T-helper 17 cell (primary cell): ENCODE data around the gene RGS3. TPM values are rescaled to one million over a fixed set of nuclear protein-coding genes. Genes with fewer than 3 reads are reported as not detected.

Experiments used
- ATAC-seq: fragments of 150-1000 bp; cut with Tn5 transposase; 2 replicates; pipeline ENCODE4 v1.10.0; 2021; ENCODE audit warnings: mild to moderate bottlenecking, moderate library complexity
- DNase-seq, 3 donors: peaks; one replicate each; pipeline versions ENCODE4 v3.0.0 to v3.0.0-alpha.2; 2020 to 2021
- H3K9me3 ChIP-seq: one replicate; pipeline ENCODE4 v1.7.0; 2013; ENCODE audit warnings: low read length, mild to moderate bottlenecking; ENCODE audit not compliant: control insufficient read depth, poor library complexity, severe bottlenecking
- H3K27ac Mint-ChIP-seq: one replicate; pipeline ENCODE4 v1.8.0; 2022; ENCODE audit warnings: mild to moderate bottlenecking, moderate library complexity, mixed read lengths
- H3K27me3 Mint-ChIP-seq: one replicate; pipeline ENCODE4 v1.8.0; 2022; ENCODE audit warnings: mixed read lengths
- H3K36me3 Mint-ChIP-seq: one replicate; pipeline ENCODE4 v1.8.0; 2022; ENCODE audit warnings: low read depth, mixed read lengths
- H3K4me1 Mint-ChIP-seq: one replicate; pipeline ENCODE4 v1.8.0; 2022; ENCODE audit warnings: mild to moderate bottlenecking, mixed read lengths
- H3K4me3 Mint-ChIP-seq: one replicate; pipeline ENCODE4 v1.8.0; 2022; ENCODE audit warnings: mild to moderate bottlenecking, moderate library complexity, mixed read lengths
- total RNA-seq, 4 donors: library from RNA in 2 of 4; stranded (reverse) in 2 of 4; gene quantifications; one replicate each; pipeline ENCODE4 v1.2.3 and lab custom pipeline; 2022 to 2026

The RGS3 gene
- total RNA-seq, 2 donors from 2014 or later, result 17.4 to 22.0 TPM

DNA sequence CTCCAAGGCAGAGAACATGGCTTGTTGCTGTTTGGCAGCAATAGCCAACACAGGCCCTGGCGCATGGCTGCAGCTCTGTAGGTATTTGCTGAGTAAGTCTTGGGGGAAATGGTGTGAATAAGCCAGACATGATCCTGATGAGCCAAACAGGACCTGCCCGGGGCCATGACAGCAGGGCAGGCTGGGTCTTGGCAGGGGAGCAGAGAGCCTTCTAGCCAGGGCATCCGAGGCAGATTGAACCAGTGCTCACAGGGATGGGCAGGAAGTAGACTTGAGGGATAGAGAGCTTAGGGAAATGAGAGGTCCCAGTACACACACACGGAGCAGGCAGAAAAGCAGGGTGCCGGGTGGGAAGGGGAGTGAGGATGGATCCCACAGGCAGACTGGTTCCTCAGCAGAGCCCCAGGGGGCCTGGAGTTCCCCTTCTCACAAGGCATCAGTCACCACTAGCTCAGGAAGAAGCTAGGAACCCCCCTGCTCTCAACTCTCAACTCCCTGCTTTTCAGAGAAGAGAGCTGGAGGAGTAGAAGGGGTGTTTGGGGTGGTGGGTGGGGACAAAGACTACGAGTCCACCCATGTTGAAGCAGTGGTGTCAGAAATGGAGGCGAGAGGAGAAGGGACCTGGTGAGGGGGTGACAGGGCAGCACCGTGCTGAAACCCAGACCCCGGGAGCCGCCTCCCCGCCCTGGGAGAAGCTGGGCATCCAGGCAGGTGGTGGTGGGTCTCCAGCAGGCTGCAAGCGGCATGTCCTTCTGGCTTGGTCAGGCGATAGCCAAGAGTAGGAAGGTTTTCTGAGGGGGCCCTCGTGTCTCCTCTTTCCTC lies 111.1 kb downstream of the RGS3 start:
- H3K4me3 Mint-ChIP-seq, result no peak overlapping the region
- DNase-seq (no peak), ATAC-seq (no peak)
- H3K27ac Mint-ChIP-seq, result peak overlapping the region; percentile 92
- no peaks in the 10 kb centered on the region for H3K9me3 ChIP-seq
- no peaks in the 10 kb centered on the region for H3K36me3 Mint-ChIP-seq
- no peaks in the 10 kb centered on the region for H3K27me3 Mint-ChIP-seq
- H3K4me1 Mint-ChIP-seq, result peaks cover 42% of the 10 kb centered on the region

DNA sequence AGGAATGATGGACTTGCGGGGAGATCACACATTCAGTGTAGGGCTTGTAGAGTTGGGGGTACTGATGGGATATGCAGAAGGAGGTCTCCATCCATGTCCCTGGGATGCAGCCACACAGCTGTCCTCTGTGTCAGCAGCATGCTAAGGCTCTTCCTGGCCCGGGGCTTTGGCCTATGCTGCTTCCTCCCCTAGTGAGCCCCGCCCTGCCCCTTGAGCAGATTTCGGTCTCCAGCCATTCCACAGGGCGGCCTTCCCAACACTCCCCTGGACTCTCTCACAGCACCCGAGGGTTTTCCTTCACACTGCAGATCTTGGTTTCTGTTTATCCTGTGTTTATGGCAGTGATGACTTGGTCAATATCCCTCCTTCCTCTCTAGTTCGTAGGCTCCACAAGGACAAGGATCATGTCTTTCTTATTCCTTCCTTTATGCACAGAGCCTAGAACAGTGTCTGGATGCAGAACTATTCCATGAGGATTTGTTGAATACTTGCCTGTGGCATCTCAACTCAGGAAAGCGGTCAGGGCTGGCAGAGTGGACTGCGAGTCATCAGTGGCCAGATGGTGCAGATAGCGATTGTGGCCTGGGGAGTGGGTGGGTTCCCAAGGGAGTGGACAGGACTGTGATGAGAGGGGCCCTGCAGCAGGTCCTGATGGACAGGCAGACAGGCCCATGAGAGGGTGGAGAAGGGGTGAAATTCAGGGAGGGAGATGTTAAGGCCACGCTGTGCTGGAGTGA lies 114.2 kb downstream of the RGS3 start:
- Mint-ChIP-seq H3K4me1 (peaks cover 62% of the 10 kb centered on the region), H3K27ac (peak overlapping the region; percentile 96), H3K27me3 (no peaks in the 10 kb centered on the region), H3K36me3 (no peaks in the 10 kb centered on the region), H3K4me3 (peak overlapping the region; percentile 88)
- H3K9me3 ChIP-seq, result no peaks in the 10 kb centered on the region
- ATAC-seq (no peak), DNase-seq (no peak)

DNA sequence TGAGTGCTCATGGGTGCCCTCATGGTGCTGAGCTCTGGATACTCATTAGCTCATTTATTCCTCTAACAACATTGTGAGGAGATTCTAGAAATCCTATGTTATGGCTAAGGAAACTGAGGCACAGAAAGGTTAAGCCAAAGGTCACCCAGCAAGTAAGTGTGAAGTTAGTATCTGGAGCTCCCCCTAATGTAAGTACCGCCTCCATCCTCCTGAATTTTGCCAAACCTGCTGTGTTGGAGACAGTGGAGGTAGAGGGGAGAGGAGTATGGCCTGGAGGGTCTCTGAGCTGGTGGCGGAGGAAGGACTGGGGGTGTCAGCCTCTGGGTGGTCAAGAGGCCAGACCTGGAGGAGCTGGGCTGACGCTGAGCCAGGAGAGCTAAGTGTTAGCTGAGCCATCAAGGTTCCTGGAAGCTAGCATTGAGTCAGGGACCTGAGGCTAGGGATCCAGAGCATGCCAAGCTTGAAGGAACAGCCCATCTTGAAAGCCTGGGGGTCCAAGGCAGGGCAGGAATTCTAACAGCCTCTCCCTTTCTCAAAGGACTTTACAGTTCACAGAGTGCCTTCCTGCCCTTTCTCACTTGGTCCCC lies 114.8 kb downstream of the RGS3 start:
- Mint-ChIP-seq H3K27ac (peak overlapping the region; percentile 96), H3K4me3 (peak overlapping the region; percentile 88), H3K36me3 (no peaks in the 10 kb centered on the region), H3K27me3 (no peaks in the 10 kb centered on the region), H3K4me1 (peaks cover 66% of the 10 kb centered on the region)
- H3K9me3 ChIP-seq, result no peaks in the 10 kb centered on the region
- ATAC-seq, result no peak
- no peak for DNase-seq

- no peaks in the 10 kb centered on the region for H3K27me3 Mint-ChIP-seq
- no peaks in the 10 kb centered on the region for H3K9me3 ChIP-seq
- ATAC-seq (peak; percentile 71), DNase-seq (peak; percentile 56 to 66 (median 61))
- peak overlapping the region; percentile 96 for H3K27ac Mint-ChIP-seq
- peaks cover 70% of the 10 kb centered on the region for H3K4me1 Mint-ChIP-seq
- peak overlapping the region; percentile 88 for H3K4me3 Mint-ChIP-seq
- no peaks in the 10 kb centered on the region for H3K36me3 Mint-ChIP-seq
Observed at GRCh38 chr9:113578882-113579282, 115.4 kb downstream of the RGS3 start.

DNA sequence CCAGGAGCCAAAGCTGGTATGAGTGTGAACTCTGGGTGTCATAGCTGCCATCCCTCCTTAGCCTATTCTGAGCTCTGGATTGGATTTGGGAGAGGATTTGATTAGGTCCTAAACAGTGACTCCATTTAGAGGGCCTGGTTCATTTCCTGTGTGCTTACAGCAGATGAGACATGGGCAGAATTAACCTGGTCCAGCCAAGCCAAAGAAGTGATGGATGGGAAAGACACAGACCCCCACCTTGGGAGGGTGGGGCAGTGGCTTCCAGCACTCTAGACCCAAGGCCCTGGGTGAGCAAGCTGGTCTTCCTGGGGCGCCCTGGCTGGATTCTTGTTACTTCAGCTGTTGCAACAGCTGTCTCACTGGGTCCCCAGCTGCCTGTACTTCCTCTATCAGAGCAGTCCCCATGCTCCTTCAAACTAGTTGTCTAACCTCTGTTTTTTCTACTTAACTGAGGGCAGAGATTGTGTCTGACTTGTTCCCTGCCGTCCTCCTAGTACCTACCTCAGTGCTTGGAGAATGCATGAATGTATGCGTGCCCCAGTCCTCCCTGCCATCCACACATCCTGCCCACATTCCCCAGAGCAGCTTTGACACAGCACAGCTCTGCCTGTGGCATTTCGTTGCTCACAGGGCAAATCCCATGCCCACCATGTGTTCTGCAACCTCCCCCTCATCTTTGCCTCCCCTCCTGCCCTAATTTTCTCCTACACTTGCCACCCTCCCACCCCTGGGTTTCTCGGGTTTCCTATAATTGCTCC lies 115.9 kb downstream of the RGS3 start:
- no peaks in the 10 kb centered on the region for H3K36me3 Mint-ChIP-seq
- H3K4me1 Mint-ChIP-seq, result peaks cover 64% of the 10 kb centered on the region
- ATAC-seq (peak; percentile 7), DNase-seq (no peak)
- H3K27me3 Mint-ChIP-seq, result no peaks in the 10 kb centered on the region
- peak overlapping the region; percentile 96 for H3K27ac Mint-ChIP-seq
- H3K9me3 ChIP-seq, result no peaks in the 10 kb centered on the region
- peak overlapping the region; percentile 88 for H3K4me3 Mint-ChIP-seq

DNA sequence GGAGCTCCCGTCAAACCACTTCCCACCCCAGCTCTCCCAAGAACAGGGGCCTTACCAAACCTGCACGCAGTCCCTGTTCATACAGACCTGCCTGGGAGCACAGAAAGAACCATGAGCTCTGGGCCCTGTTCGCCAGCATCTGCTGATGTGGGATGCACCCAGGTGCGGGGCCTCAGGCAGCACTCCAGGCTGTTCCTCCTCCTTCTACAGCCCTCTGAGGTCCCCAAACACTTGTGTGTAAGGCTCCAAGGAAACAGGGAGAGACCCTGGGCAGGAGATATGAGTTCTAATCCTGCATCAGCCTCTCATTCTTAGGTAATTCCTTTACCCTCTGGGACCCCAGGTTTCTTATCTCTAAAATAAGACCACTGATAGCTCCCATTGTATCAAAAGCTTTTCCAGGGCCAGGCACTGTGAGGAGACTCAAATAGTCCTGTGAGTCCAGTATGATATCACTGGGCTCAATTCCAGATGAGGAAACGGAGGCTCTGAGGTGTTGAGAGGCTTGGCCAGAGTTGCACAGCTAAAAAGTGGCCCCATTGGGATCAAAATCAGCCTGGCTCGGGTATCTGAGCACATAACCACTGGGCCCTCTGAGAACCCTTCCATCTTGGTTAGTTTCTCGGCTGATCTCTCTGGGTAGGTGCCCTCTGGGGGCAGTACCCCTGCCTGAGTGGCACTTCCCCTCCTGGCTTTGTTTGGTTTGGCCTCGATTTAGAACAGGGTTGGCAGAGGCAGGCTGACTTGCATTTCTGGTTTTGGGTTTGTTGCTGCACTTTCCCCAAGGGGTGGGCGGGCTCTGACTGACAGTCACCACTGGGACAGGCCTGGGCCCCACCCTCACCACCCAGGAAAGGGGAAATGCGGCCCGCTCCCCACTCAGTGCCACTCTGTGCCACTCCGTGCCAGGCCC lies 116.8 kb downstream of the RGS3 start:
- H3K36me3 Mint-ChIP-seq, result no peaks in the 10 kb centered on the region
- peak overlapping the region; percentile 96 for H3K27ac Mint-ChIP-seq
- no peaks in the 10 kb centered on the region for H3K9me3 ChIP-seq
- H3K4me1 Mint-ChIP-seq, result peaks cover 65% of the 10 kb centered on the region
- H3K4me3 Mint-ChIP-seq, result peak overlapping the region; percentile 88
- no peaks in the 10 kb centered on the region for H3K27me3 Mint-ChIP-seq
- ATAC-seq (peak; percentile 57), DNase-seq (peak; percentile 23 to 41 (median 40))

GRCh38 chr9:113580954-113581311 lies 117.4 kb downstream of the RGS3 start:
- peaks cover 66% of the 10 kb centered on the region for H3K4me1 Mint-ChIP-seq
- H3K4me3 Mint-ChIP-seq, result peak overlapping the region; percentile 88
- no peaks in the 10 kb centered on the region for H3K36me3 Mint-ChIP-seq
- no peaks in the 10 kb centered on the region for H3K27me3 Mint-ChIP-seq
- ATAC-seq, result no peak
- peak overlapping the region; percentile 96 for H3K27ac Mint-ChIP-seq
- no peak for DNase-seq
- H3K9me3 ChIP-seq, result no peaks in the 10 kb centered on the region

DNA sequence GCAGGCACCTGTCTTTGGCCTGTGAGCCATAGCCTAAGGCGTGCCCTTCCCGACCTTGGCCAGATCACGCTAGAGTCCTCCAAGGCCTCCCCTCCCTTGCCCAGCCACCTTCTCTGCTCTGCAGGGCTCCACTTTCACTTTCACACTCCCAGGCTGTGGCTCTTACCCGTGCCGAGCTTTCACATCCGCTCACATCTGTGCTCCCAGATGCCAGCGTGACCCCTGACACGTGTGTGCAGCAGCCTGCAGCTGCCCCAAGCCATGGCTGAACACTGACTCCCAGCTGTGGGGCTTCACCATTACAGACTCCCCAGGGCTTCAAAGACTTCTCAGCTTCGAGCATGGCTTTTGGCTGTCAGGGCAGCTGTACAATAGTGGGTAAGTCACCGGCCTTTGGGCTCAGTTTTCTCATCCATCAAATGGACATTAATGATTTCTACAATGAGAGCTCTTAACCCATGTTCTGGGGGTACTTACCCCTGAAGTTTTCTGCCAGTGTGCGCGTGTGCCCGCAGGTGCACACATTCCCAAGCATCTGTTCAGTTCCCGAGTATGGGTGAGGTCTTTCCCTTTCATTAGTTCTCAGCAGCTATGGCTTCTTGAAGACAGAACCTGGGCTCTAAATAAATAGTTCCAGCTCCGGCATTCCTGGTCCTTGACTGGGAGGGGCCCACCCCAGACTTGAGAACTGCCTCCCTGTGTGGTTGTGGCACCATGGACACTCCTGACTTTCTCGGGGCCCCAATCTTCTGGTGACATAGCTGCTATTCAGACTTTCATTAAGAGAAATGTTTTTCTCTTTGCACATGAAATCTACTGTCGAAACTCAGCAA lies 118.6 kb downstream of the RGS3 start:
- H3K27ac Mint-ChIP-seq, result peak overlapping the region; percentile 96

GRCh38 chr9:113582698-113583200 lies 119.2 kb downstream of the RGS3 start:
- Mint-ChIP-seq H3K4me1 (peaks cover 64% of the 10 kb centered on the region), H3K27me3 (no peaks in the 10 kb centered on the region), H3K27ac (peak overlapping the region; percentile 96), H3K36me3 (no peaks in the 10 kb centered on the region), H3K4me3 (peak overlapping the region; percentile 43)
- no peaks in the 10 kb centered on the region for H3K9me3 ChIP-seq
- DNase-seq (no peak), ATAC-seq (no peak)

More for the DNA sequence above, 118.6 kb downstream of the RGS3 start:
- no peaks in the 10 kb centered on the region for H3K36me3 Mint-ChIP-seq
- ATAC-seq (peak; percentile 76), DNase-seq (peak; percentile 50 to 60 (median 55))
- peak overlapping the region; percentile 88 for H3K4me3 Mint-ChIP-seq
- no peaks in the 10 kb centered on the region for H3K9me3 ChIP-seq
- H3K4me1 Mint-ChIP-seq, result peaks cover 70% of the 10 kb centered on the region
- no peaks in the 10 kb centered on the region for H3K27me3 Mint-ChIP-seq

DNA sequence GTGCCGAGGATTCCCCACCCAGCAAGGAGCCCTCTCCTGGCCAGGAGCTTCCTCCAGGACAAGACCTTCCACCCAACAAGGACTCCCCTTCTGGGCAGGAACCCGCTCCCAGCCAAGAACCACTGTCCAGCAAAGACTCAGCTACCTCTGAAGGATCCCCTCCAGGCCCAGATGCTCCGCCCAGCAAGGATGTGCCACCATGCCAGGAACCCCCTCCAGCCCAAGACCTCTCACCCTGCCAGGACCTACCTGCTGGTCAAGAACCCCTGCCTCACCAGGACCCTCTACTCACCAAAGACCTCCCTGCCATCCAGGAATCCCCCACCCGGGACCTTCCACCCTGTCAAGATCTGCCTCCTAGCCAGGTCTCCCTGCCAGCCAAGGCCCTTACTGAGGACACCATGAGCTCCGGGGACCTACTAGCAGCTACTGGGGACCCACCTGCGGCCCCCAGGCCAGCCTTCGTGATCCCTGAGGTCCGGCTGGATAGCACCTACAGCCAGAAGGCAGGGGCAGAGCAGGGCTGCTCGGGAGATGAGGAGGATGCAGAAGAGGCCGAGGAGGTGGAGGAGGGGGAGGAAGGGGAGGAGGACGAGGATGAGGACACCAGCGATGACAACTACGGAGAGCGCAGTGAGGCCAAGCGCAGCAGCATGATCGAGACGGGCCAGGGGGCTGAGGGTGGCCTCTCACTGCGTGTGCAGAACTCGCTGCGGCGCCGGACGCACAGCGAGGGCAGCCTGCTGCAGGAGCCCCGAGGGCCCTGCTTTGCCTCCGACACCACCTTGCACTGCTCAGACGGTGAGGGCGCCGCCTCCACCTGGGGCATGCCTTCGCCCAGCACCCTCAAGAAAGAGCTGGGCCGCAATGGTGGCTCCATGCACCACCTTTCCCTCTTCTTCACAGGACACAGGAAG lies 120.2 kb downstream of the RGS3 start:
- peaks cover 61% of the 10 kb centered on the region for H3K4me1 Mint-ChIP-seq
- H3K4me3 Mint-ChIP-seq, result no peak overlapping the region
- no peaks in the 10 kb centered on the region for H3K27me3 Mint-ChIP-seq
- no peaks in the 10 kb centered on the region for H3K9me3 ChIP-seq
- peak overlapping the region; percentile 96 for H3K27ac Mint-ChIP-seq
- DNase-seq (no peak), ATAC-seq (no peak)
- H3K36me3 Mint-ChIP-seq, result no peaks in the 10 kb centered on the region
